ENCODE data around the gene LAMA1. TPM values are rescaled to one million over a fixed set of nuclear protein-coding genes. Genes with fewer than 3 reads are reported as not detected.

Gene LAMA1
- polyA plus RNA-seq, 1 donor from 2014 or later, result 10.3 TPM

GRCh38 chr18:7049951-7050350 lies 67.6 kb downstream of the LAMA1 start:
- TF ChIP-seq REST (IDR thresholded peaks at IDR 0.05; ENCODE audit: borderline replicate concordance), result no peak
- TF ChIP-seq TAF1 (IDR thresholded peaks at IDR 0.05; ENCODE audit: low read depth), result no peak
- no peak for TF ChIP-seq MXI1 (conservative IDR thresholded peaks at IDR 0.05; ENCODE audit: poor library complexity, severe bottlenecking)
- TF ChIP-seq CTCF (IDR thresholded peaks at IDR 0.05; ENCODE audit: poor library complexity, severe bottlenecking), result no peak
- no peak for TF ChIP-seq RAD21 (conservative IDR thresholded peaks at IDR 0.05)
- no peak for TF ChIP-seq POLR2AphosphoS5 (IDR thresholded peaks at IDR 0.05)
- TF ChIP-seq SMC3 (conservative IDR thresholded peaks at IDR 0.05; ENCODE audit: poor library complexity), result no peak
- no peak for TF ChIP-seq EP300 (conservative IDR thresholded peaks at IDR 0.05; ENCODE audit: poor library complexity, severe bottlenecking)
- no peak for TF ChIP-seq EZH2 (IDR thresholded peaks at IDR 0.05; ENCODE audit: borderline replicate concordance, insufficient read depth, low read length, poor library complexity, severe bottlenecking)
- Histone ChIP-seq H3K27ac (ENCODE audit: low read length) (no peak overlapping the region), H3K9me3 (ENCODE audit: low read length) (no peaks in the 10 kb centered on the region), H3K4me2 (ENCODE audit: low read length) (no peak overlapping the region), H3K36me3 (ENCODE audit: insufficient read depth, low read length) (no peaks in the 10 kb centered on the region), H2AFZ (ENCODE audit: low read depth, low read length) (no peak overlapping the region), H3K27me3 (ENCODE audit: insufficient read depth, low read depth, low read length) (no peaks in the 10 kb centered on the region), H3K9me2 (ENCODE audit: insufficient read depth, low read length) (no peaks in the 10 kb centered on the region), H3F3A (ENCODE audit: insufficient read depth, low read length, poor library complexity, severe bottlenecking) (no peaks in the 10 kb centered on the region), H3K4me3 (ENCODE audit: low read length) (no peak overlapping the region), H3K9ac (ENCODE audit: low read length) (no peak overlapping the region), H3K79me2 (replicated peaks; ENCODE audit: insufficient read depth, low read length) (no peaks in the 10 kb centered on the region), H4K20me1 (ENCODE audit: insufficient read depth) (no peaks in the 10 kb centered on the region)

DNA sequence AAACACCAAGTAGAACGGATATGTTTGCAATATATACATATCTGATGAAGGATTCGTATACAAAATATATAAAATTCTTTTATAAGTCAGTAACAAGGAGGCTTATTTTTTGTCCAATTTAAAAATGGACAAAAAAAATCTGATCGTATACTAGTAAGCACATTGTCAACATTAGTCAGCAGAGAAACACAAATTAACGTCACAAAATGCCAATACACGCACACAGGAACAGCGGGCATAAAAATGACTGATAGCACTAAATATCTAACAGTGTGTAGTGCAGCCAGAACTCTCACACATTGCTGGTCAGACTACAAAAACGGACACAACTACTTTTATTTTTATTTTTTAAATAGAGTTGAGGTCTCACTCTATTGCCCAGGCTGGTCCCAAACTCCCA lies 69.5 kb downstream of the LAMA1 start:
- no peak overlapping the region for H3K4me2 ChIP-seq (ENCODE audit: low read length)
- TF ChIP-seq REST (IDR thresholded peaks at IDR 0.05; ENCODE audit: borderline replicate concordance) (no peak), POLR2AphosphoS5 (IDR thresholded peaks at IDR 0.05) (no peak), TAF1 (IDR thresholded peaks at IDR 0.05; ENCODE audit: low read depth) (no peak)
- H3K36me3 ChIP-seq (ENCODE audit: insufficient read depth, low read length), result no peaks in the 10 kb centered on the region
- H3K9me3 ChIP-seq (ENCODE audit: low read length), result no peaks in the 10 kb centered on the region
- H3K27me3 ChIP-seq (ENCODE audit: insufficient read depth, low read depth, low read length), result no peaks in the 10 kb centered on the region
- H3K4me3 ChIP-seq (ENCODE audit: low read length), result no peak overlapping the region
- no peaks in the 10 kb centered on the region for H3K9me2 ChIP-seq (ENCODE audit: insufficient read depth, low read length)
- no peak overlapping the region for H3K9ac ChIP-seq (ENCODE audit: low read length)
- no peak overlapping the region for H3K27ac ChIP-seq (ENCODE audit: low read length)
- no peaks in the 10 kb centered on the region for H3F3A ChIP-seq (ENCODE audit: insufficient read depth, low read length, poor library complexity, severe bottlenecking)
- H2AFZ ChIP-seq (ENCODE audit: low read depth, low read length), result no peak overlapping the region
- H4K20me1 ChIP-seq (ENCODE audit: insufficient read depth), result no peaks in the 10 kb centered on the region
- H3K79me2 ChIP-seq (replicated peaks; ENCODE audit: insufficient read depth, low read length), result no peaks in the 10 kb centered on the region

Data from neural cell (in vitro differentiated cells).